ACC112 (cell line): ENCODE measurements around the gene HOXA4.
A peak's percentile ranks its signal among the peaks of the same experiment; 100 is the strongest.

Experiments used
- H2AFZ ChIP-seq: fragments of 200-600 bp; sonication (generic); one replicate; pipeline ENCODE4 v1.6.0; 2017; ENCODE audit warnings: antibody characterized with exemption, low read length; ENCODE audit not compliant: unreplicated experiment
- H3K27ac ChIP-seq: fragments of 200-600 bp; sonication (generic); 2 replicates; pipeline ENCODE4 v1.5.1; 2014; ENCODE audit warnings: low read depth, mild to moderate bottlenecking, antibody characterized with exemption, low read length, moderate library complexity
- H3K27me3 ChIP-seq: fragments of 200-600 bp; sonication (generic); 2 replicates; pipeline ENCODE4 v1.6.1; 2014; ENCODE audit warnings: mild to moderate bottlenecking, antibody characterized with exemption, low read length, moderate library complexity, mixed read lengths; ENCODE audit not compliant: insufficient read depth
- H3K36me3 ChIP-seq: fragments of 200-600 bp; sonication (generic); 2 replicates; pipeline ENCODE4 v1.6.1; 2016; ENCODE audit warnings: mild to moderate bottlenecking, antibody characterized with exemption, low read length, moderate library complexity, mixed read lengths; ENCODE audit not compliant: insufficient read depth
- H3K4me1 ChIP-seq: fragments of 200-600 bp; sonication (generic); one replicate; pipeline ENCODE4 v1.6.1; 2016; ENCODE audit warnings: low read length, mixed read lengths; ENCODE audit not compliant: insufficient read depth, unreplicated experiment, control insufficient read depth
- H3K4me3 ChIP-seq: fragments of 200-600 bp; sonication (generic); 2 replicates; pipeline ENCODE4 v1.5.1; 2014; ENCODE audit warnings: mild to moderate bottlenecking, low read depth, low read length
- H3K79me2 ChIP-seq: fragments of 200-600 bp; sonication (generic); one replicate; pipeline ENCODE4 v1.6.0; 2016; ENCODE audit warnings: low read length; ENCODE audit not compliant: control insufficient read depth, unreplicated experiment, insufficient read depth

The HOXA4 gene

DNA sequence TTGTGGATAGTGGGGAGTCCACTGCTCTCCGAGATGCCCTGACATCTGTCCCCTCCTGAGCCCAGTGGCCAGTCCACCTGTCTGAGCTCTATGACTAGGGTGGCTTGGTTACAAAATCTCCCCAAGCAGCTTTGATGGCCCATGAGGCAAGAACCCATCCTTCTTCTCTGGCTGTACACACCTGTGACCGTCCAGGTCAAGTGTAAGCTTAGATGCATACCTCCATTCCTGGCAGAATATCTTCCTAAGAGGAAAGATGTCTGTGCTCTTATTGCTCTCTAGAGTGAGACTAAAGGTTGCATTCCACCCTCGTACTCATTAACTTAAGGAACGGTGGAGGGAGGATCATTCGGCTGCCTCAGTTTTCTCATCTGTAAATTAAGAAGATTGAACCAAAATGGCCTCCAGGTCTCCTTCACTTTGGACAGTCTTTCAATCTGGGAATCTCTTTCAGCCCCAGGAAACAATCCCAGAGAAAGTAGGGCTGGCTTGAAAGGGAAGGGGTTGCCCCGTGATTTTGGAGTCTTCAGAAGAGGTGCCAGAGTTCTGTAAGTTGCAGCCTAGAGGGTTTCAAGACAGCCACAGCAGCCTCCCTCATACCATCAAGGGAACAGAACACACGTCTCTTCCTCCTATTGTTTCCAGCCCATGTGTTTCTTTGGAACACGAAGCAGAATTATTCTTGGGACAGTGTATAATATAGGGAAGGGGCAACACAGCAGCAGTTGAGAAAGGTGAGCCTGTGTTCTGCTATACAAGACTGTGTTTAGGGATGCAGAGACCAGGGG is 5.5 kb downstream of the HOXA4 start:
- H3K4me1 ChIP-seq: peaks cover 4% of the 10 kb centered on the region
- H3K36me3 ChIP-seq: no peaks in the 10 kb centered on the region
- no peak overlapping the region for H3K27ac ChIP-seq
- H2AFZ ChIP-seq: no peak overlapping the region
- peaks cover 99% of the 10 kb centered on the region for H3K27me3 ChIP-seq
- H3K79me2 ChIP-seq: no peaks in the 10 kb centered on the region
- H3K4me3 ChIP-seq: no peak overlapping the region

DNA sequence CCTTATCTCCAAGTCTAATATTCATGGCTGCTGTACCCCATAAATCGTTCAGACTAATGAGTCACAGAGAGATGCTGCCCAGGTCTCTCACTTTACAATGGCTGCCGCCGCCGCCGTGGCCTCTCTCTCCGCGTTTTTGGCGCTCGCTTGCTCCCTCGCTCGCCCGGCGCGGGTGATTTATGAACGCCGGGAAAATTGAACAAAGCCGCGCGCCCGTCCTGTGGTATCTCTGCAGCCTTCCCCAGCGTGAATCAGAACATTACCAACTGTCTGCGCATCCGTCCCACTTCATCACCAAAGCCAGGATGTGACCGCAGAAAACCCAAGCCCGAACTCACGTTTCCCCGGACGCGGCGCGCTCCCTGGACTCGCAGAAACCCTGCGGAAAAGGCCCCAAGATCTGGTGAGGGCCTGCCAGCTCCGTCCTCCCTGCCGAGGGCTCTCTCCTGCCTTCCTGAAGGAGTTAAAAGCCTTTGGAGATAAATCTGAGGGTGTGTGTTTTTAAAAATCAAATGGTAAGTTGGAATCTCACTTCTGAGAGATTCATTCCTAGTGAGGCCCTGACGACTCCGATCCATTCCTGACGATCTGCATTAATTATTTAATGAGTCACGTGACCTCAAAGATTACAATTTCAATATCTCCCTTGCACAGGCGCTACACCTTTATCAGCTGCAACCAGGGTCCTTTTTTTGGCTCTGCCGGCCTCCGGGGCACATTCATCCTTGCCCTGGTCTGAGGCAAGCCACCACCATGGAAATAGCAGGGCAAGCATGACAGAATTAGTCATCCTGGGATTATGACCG is 6.3 kb downstream of the HOXA4 start:
- Histone ChIP-seq H3K4me1 (peaks cover 4% of the 10 kb centered on the region), H3K27ac (no peak overlapping the region), H3K79me2 (no peaks in the 10 kb centered on the region), H3K36me3 (no peaks in the 10 kb centered on the region), H3K4me3 (0 out of 2 replicates have a peak overlapping the region, but pooled peaks have one; percentile 16), H3K27me3 (peaks cover 99% of the 10 kb centered on the region), H2AFZ (no peak overlapping the region)

DNA sequence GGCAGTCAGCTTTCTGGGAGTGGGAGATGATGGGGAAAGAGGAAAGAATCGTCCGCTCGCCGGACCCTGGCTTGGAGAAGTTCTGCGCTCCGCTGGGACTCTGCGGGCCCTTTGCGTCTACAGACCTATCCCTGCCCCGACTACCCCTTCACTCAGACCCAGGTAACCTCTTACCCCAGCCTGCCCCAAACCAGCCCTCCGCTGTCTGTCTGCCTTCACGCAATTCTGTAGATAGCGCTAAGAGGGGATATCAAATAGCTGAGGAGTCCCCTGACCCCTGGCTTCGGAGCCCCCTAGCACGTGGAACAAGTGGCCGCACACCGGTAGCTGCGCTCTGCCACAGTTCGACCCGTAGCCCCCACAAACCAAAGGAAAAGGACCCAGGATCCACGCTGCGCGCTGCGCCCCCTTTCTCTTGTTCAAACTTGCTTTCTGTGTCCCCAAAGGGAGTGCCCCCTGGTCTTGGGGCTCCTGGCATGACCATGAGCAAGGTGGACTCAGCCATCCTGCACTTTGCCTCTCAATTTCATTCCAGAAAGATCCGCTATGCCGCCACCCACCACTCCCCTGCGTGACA is 7.0 kb downstream of the HOXA4 start:
- Histone ChIP-seq H3K4me3 (0 out of 2 replicates have a peak overlapping the region, but pooled peaks have one; percentile 16), H3K79me2 (no peaks in the 10 kb centered on the region), H3K4me1 (peaks cover 4% of the 10 kb centered on the region), H3K36me3 (no peaks in the 10 kb centered on the region), H3K27ac (no peak overlapping the region), H2AFZ (no peak overlapping the region), H3K27me3 (peaks cover 99% of the 10 kb centered on the region)

DNA sequence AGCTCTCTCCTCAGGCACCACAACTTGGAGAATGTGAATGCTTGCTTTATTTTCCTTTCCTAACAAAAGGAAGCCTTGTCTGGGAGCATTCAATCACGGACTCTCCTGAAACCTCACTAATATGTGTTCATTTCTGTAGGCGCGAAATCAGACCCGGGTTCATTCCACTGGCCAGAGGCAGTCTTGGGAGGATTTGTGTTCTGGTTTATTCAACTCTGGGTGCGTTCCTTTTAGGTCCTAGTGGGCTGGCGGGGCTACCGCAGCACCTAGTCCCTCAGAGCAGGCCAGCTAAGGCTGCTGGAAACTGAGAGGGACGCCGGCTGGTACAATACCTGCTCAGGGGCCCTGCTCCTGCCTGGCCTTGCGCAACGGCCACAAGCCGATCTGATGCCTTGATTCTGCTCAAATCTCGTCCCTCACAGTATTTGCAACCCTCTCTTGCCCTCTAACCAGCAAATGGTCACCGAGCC is 7.5 kb downstream of the HOXA4 start:
- peaks cover 4% of the 10 kb centered on the region for H3K4me1 ChIP-seq
- H3K4me3 ChIP-seq: no peak overlapping the region
- no peak overlapping the region for H2AFZ ChIP-seq
- no peaks in the 10 kb centered on the region for H3K79me2 ChIP-seq
- H3K36me3 ChIP-seq: no peaks in the 10 kb centered on the region
- peaks cover 99% of the 10 kb centered on the region for H3K27me3 ChIP-seq
- no peak overlapping the region for H3K27ac ChIP-seq

DNA sequence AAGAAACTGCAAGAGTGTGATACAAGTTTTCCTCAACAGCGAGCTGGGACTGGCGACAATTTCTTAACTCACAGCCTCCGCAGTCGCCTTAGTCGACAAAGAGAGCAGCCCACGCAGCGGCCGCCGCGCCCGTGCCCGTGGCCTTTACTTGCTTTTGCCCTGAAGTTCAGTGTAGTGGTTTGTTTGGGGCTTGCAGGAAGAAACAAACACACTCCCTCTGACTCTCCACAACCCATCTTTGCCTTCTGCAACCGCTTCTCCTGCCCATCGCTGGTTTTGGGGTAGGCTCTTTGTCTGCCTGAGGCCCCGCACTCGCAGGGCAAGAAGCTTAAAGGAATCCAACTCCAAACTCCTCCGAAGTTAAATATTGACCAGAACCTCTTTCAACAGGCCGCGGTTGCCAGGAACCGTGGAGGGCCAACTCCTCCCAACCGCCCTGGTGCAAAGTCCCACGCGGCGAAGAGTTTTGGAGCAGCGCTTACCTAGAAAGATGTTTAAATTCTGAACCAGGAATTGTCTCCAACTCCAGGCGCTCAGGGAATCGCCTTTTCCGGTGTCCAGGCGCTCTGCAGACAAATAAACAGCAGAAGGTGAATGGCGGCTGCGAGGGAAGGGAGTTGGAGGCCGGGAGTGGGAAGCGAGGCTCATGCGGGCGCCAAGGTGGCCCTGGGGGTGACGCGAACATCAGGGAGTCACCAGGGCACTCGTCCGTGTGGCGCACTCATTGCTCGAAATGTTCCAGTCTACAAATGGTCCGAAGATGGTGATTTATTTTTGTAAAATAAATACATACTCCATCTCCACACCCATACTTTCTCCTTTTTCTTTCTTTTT is 8.3 kb downstream of the HOXA4 start:
- Histone ChIP-seq H3K4me1 (peaks cover 4% of the 10 kb centered on the region), H3K27me3 (peaks cover 99% of the 10 kb centered on the region), H2AFZ (no peak overlapping the region), H3K79me2 (no peaks in the 10 kb centered on the region), H3K4me3 (no peak overlapping the region), H3K27ac (no peak overlapping the region), H3K36me3 (no peaks in the 10 kb centered on the region)

DNA sequence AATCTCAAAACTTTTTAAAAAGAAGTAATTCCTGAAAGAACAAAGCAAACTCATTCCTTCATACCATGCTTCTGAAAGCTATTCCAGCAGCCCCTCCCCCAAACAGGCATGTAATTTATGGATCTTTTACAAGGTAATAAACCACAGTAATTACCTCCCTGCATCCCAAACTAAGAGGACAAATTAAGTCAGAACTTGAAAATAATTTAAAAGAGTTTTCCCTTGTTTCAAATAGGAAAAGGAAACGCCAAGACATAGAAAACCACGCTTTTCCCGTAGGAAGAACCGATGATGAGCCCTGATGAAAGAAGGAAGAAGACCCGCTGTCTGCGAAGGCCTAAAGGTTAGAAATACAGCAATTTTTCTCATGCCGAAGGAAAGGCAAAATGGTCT is 8.9 kb downstream of the HOXA4 start:
- H3K79me2 ChIP-seq: no peaks in the 10 kb centered on the region
- peaks cover 99% of the 10 kb centered on the region for H3K27me3 ChIP-seq
- no peak overlapping the region for H3K4me3 ChIP-seq
- H3K27ac ChIP-seq: no peak overlapping the region
- no peaks in the 10 kb centered on the region for H3K36me3 ChIP-seq
- no peak overlapping the region for H2AFZ ChIP-seq
- peaks cover 4% of the 10 kb centered on the region for H3K4me1 ChIP-seq

DNA sequence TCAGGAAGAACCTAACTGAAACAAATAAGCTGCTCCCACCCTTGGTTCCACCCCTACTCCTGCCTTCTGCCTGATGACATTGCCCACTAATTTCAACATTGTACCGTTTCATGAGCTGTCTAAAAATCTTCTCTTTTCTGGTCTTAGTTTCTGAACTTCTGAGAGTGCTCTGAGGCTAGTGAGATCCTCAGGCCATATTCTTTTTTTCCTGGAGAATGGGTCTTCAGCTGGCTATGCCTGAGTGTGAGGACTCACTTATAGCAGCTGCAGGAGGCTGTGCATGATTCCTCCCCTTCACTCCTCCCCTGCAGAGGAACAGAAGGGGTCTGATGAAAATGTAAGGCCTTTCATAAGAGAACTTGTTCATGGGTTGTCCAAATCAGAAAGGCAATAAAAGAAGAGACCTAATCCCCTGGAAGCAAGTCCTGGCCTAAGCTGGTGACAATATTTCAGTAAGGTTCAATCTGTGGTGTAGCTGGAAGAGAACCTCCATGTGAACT is 11.1 kb downstream of the HOXA4 start:
- peaks cover 4% of the 10 kb centered on the region for H3K4me1 ChIP-seq
- peaks cover 98% of the 10 kb centered on the region for H3K27me3 ChIP-seq
- H3K79me2 ChIP-seq: no peaks in the 10 kb centered on the region
- H2AFZ ChIP-seq: no peak overlapping the region
- no peak overlapping the region for H3K4me3 ChIP-seq
- no peak overlapping the region for H3K27ac ChIP-seq
- no peaks in the 10 kb centered on the region for H3K36me3 ChIP-seq

DNA sequence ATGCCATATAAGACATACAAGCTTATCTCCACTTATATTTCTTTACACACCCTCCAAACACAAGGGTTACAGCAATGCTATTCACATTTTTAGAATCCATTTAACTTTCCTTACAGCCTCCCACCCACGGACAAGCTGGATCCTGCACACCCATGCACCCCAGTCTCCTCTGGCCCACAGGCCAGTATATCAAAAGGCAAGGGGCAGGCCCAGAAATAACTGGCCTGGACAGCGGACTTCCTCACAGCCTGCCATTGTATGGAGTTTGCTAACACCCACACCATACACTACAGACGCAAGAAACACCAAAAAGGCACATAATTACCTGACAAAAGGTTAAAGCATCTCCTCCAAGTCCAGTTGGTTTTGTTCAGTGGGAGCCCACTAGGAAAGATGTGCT is 12.0 kb downstream of the HOXA4 start:
- no peak overlapping the region for H2AFZ ChIP-seq
- H3K27ac ChIP-seq: no peak overlapping the region
- H3K79me2 ChIP-seq: no peaks in the 10 kb centered on the region
- no peaks in the 10 kb centered on the region for H3K4me1 ChIP-seq
- peaks cover 95% of the 10 kb centered on the region for H3K27me3 ChIP-seq
- H3K36me3 ChIP-seq: no peaks in the 10 kb centered on the region
- no peak overlapping the region for H3K4me3 ChIP-seq

DNA sequence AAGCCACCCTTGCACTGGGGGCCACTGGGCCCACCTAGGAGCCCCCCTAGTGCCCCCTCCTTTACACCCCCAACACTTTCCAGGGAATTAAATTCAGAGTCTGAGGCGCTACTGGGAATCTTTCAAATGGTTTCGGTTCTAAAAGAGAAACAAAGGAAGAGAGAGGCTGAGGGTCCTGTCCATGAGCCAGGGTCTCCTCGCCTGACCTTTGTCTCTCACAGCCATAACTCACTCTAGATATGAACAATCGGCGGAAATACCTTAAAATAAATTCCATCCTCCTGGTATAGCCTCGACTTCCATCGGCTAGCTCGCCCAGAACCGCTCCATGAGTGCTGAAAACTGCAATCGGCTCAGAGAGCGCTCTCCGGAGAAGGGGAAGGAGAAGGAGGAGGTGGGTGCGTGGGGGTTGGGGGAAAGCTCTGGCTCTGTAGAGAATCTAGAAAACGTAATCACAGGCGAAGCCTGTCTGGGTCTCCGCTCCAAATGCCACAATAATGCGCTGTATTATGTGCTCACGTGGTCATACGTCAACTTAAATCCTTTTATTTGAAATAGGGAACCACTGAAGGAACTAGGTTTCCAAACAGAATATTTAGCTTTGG is 12.6 kb downstream of the HOXA4 start:
- no peaks in the 10 kb centered on the region for H3K79me2 ChIP-seq
- H3K27ac ChIP-seq: no peak overlapping the region

More for the DNA sequence above, 12.6 kb downstream of the HOXA4 start:
- H3K4me3 ChIP-seq: peak overlapping the region; percentile 67
- no peaks in the 10 kb centered on the region for H3K36me3 ChIP-seq
- peaks cover 95% of the 10 kb centered on the region for H3K27me3 ChIP-seq
- no peak overlapping the region for H2AFZ ChIP-seq
- H3K4me1 ChIP-seq: no peaks in the 10 kb centered on the region
